ENCODE data around the gene PHTF1.

GRCh38 chr1:113779542-113779941 lies 20.3 kb upstream of the PHTF1 start:
- TF ChIP-seq CTCF (conservative IDR thresholded peaks at IDR 0.05), result no peak
- no peak for TF ChIP-seq ZFX (IDR thresholded peaks at IDR 0.05)

All from C4-2B (cell line).